ENCODE results near the gene YWHAG. TPM values are rescaled to one million over a fixed set of nuclear protein-coding genes. Genes with fewer than 3 reads are reported as not detected.
"Not testable (repeated sequence)": the region's sequence is repeated elsewhere in the genome, so short reads cannot be mapped to it uniquely, and the experiment has no call there.

YWHAG gene
- total and polyA plus RNA-seq, 4 donors: 72.6 to 669 (median 501) TPM

GRCh38 chr7:76395965-76396726, 37.4 kb upstream of the YWHAG start:
- Histone ChIP-seq H3K9me3 (ENCODE audit: control insufficient read depth, insufficient read depth, low read length) (no peaks in the 10 kb centered on the region), H3K27me3 (ENCODE audit: control insufficient read depth, insufficient read depth, low read length) (no peaks in the 10 kb centered on the region), H3K4me1 (ENCODE audit: control insufficient read depth, insufficient read depth, low read length) (peaks cover 29% of the 10 kb centered on the region), H3K36me3 (ENCODE audit: control insufficient read depth, insufficient read depth, low read length) (peaks cover 3% of the 10 kb centered on the region), H3K27ac (ENCODE audit: low read depth, low read length) (no peak overlapping the region), H3K4me3 (ENCODE audit: low read depth, low read length) (no peak overlapping the region)
- peak in 2 of 6 donors; percentile 43 to 60 for DNase-seq (ENCODE audit: low read depth in 4 of 6, low spot score in 6 of 6)
- 56% methylated on average over 6 of the region's 13 CpGs for WGBS (ENCODE audit: insufficient coverage)

GRCh38 chr7:76395605-76395964, 36.8 kb upstream of the YWHAG start:
- WGBS (ENCODE audit: insufficient coverage): 75% methylated on average over 7 of the region's 11 CpGs
- H3K4me1 ChIP-seq (ENCODE audit: control insufficient read depth, insufficient read depth, low read length): peaks cover 29% of the 10 kb centered on the region
- H3K27ac ChIP-seq (ENCODE audit: low read depth, low read length): not testable (repeated sequence)

DNA sequence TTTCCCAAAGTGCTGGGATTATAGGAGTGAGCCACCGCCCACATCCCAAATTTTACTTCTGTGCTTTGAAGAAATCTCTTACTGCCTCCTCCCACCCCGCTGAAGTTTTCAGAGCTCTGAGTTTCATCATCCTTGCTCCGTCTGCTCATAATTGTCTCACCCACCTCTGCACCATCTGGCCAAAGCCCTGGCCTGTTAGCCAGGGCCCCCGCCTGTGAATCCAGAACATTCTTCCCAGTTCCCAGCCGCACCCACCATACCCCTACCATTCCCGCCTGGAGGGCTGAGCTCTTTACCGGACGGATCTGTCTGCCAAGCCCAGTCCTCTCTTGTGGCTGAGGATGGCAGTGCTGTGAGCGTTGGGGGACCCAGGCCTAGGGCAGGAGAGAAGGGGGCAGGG, 36.2 kb upstream of the YWHAG start:
- H3K4me1 ChIP-seq (ENCODE audit: control insufficient read depth, insufficient read depth, low read length): peaks cover 29% of the 10 kb centered on the region
- H3K27ac ChIP-seq (ENCODE audit: low read depth, low read length): no peak overlapping the region
- H3K9me3 ChIP-seq (ENCODE audit: control insufficient read depth, insufficient read depth, low read length): no peaks in the 10 kb centered on the region
- H3K36me3 ChIP-seq (ENCODE audit: control insufficient read depth, insufficient read depth, low read length): peaks cover 2% of the 10 kb centered on the region
- H3K4me3 ChIP-seq (ENCODE audit: low read depth, low read length): no peak overlapping the region
- H3K27me3 ChIP-seq (ENCODE audit: control insufficient read depth, insufficient read depth, low read length): no peaks in the 10 kb centered on the region
- DNase-seq (ENCODE audit: low read depth in 4 of 6, low spot score in 6 of 6): no peak
- 95% methylated on average over 3 of the region's 9 CpGs for WGBS (ENCODE audit: insufficient coverage)

More at GRCh38 chr7:76395605-76395964, 36.8 kb upstream of the YWHAG start:
- not testable (repeated sequence) for H3K9me3 ChIP-seq (ENCODE audit: control insufficient read depth, insufficient read depth, low read length); H3K4me3 ChIP-seq (ENCODE audit: low read depth, low read length); H3K27me3 ChIP-seq (ENCODE audit: control insufficient read depth, insufficient read depth, low read length); DNase-seq (ENCODE audit: low read depth in 4 of 6, low spot score in 6 of 6); H3K36me3 ChIP-seq (ENCODE audit: control insufficient read depth, insufficient read depth, low read length)

GRCh38 chr7:76393116-76394031, 34.6 kb upstream of the YWHAG start:
- whole genome bisulfite sequencing (ENCODE audit: insufficient coverage): under 1% methylated on average over 89 of the region's 99 CpGs
- peak; percentile 80 to 97 (median 83) for DNase-seq (ENCODE audit: low read depth in 4 of 6, low spot score in 6 of 6)
- H3K9me3 ChIP-seq (ENCODE audit: control insufficient read depth, insufficient read depth, low read length): no peaks in the 10 kb centered on the region
- no peaks in the 10 kb centered on the region for H3K27me3 ChIP-seq (ENCODE audit: control insufficient read depth, insufficient read depth, low read length)
- H3K4me1 ChIP-seq (ENCODE audit: control insufficient read depth, insufficient read depth, low read length): peaks cover 40% of the 10 kb centered on the region
- peak overlapping the region; percentile 67 for H3K27ac ChIP-seq (ENCODE audit: low read depth, low read length)
- peaks cover 4% of the 10 kb centered on the region for H3K36me3 ChIP-seq (ENCODE audit: control insufficient read depth, insufficient read depth, low read length)
- H3K4me3 ChIP-seq (ENCODE audit: low read depth, low read length): peak overlapping the region; percentile 51

DNA sequence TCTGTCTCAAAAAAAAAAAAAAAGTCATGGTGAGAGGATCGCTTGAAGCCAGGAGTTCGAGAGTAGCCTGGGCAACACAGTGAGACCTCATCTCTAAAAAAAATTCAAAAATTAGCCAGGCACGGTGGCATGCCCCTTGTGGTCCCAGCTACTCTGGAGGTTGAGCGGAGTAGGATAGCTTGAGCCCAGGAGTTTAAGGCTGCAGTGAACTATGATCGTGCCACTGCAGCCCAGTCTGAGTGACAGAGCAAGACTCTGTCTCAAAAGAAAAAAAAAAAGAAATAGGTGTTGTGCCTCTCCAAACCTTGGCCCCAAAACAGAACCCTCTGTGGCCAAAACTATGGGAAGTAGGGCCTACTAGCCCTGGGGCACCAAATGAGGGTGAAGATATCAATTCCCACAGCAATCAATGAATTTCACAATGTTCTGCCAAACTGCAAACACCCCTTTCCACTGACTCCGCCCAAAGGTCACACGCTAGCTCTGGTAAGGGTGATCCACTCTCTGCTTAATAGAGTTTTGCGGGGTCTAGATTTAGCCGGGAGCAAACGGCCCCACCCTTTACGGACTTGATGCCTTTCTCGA, 33.8 kb upstream of the YWHAG start:
- no peak for DNase-seq (ENCODE audit: low read depth in 4 of 6, low spot score in 6 of 6)
- peaks cover 36% of the 10 kb centered on the region for H3K4me1 ChIP-seq (ENCODE audit: control insufficient read depth, insufficient read depth, low read length)
- H3K9me3 ChIP-seq (ENCODE audit: control insufficient read depth, insufficient read depth, low read length): no peaks in the 10 kb centered on the region
- H3K4me3 ChIP-seq (ENCODE audit: low read depth, low read length): peak overlapping the region; percentile 51
- H3K36me3 ChIP-seq (ENCODE audit: control insufficient read depth, insufficient read depth, low read length): peaks cover 4% of the 10 kb centered on the region
- peak overlapping the region; percentile 59 for H3K27ac ChIP-seq (ENCODE audit: low read depth, low read length)
- WGBS (ENCODE audit: insufficient coverage): 19% methylated on average over 8 of the region's 12 CpGs
- H3K27me3 ChIP-seq (ENCODE audit: control insufficient read depth, insufficient read depth, low read length): no peaks in the 10 kb centered on the region

- no peak for DNase-seq (ENCODE audit: low read depth in 4 of 6, low spot score in 6 of 6)
- WGBS (ENCODE audit: insufficient coverage): 91% methylated on average over 13 of the region's 13 CpGs
- Histone ChIP-seq H3K4me1 (ENCODE audit: control insufficient read depth, insufficient read depth, low read length) (peaks cover 25% of the 10 kb centered on the region), H3K4me3 (ENCODE audit: low read depth, low read length) (no peak overlapping the region), H3K27ac (ENCODE audit: low read depth, low read length) (no peak overlapping the region), H3K9me3 (ENCODE audit: control insufficient read depth, insufficient read depth, low read length) (no peaks in the 10 kb centered on the region), H3K36me3 (ENCODE audit: control insufficient read depth, insufficient read depth, low read length) (peaks cover 4% of the 10 kb centered on the region), H3K27me3 (ENCODE audit: control insufficient read depth, insufficient read depth, low read length) (no peaks in the 10 kb centered on the region)
Observed at GRCh38 chr7:76390092-76390491, 31.3 kb upstream of the YWHAG start.

DNA sequence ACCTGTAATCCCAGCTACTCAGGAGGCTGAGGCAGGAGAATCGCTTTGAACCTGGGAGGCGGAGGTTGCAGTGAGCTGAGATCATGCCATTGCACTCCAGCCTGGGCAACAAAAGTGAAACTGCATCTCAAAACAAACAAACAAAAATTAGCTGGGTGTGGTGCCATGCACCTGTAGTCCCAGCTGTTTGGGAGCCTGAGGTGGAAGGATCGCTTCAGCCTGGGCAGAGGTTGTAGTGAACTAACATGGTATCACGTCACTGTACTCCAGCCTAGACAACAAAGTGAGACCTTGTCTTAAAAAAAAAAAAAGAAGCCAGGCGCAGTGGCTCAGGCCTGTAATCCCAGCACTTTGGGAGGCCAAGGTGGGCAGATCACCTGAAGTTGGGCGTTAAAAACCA, 29.0 kb upstream of the YWHAG start:
- peaks cover 15% of the 10 kb centered on the region for H3K4me1 ChIP-seq (ENCODE audit: control insufficient read depth, insufficient read depth, low read length)
- not testable (repeated sequence) for H3K27me3 ChIP-seq (ENCODE audit: control insufficient read depth, insufficient read depth, low read length); DNase-seq (ENCODE audit: low read depth in 4 of 6, low spot score in 6 of 6); H3K36me3 ChIP-seq (ENCODE audit: control insufficient read depth, insufficient read depth, low read length); H3K9me3 ChIP-seq (ENCODE audit: control insufficient read depth, insufficient read depth, low read length); H3K4me3 ChIP-seq (ENCODE audit: low read depth, low read length); H3K27ac ChIP-seq (ENCODE audit: low read depth, low read length)
- WGBS (ENCODE audit: insufficient coverage): 95% methylated on average over 6 of the region's 6 CpGs

DNA sequence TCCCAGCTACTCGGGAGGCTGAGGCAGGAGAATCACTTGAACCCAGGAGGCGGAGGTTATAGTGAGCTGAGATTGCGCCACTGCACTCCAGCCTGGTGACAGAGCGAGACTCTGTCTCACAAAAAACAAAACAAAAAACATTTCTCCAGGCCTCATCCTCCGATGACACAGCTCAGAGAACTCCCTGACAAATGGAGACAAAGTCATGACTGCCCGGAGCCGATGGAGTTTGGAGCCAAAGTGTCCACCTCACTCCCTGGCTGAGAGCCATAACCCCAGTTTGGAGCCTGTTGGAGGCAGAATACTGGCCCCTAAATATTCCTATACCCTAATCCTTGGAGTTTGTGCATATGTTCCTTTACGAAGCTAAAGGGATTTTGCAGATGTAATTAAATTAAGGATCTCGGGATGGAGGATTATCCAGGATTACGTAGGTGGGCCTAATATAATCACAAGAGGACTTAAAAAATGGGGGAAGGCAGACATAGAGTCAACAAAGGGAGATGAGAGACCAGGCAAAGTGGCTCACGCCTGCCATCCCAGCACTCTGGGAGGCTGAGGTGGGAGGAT, 28.0 kb upstream of the YWHAG start:
- Histone ChIP-seq H3K9me3 (ENCODE audit: control insufficient read depth, insufficient read depth, low read length) (no peaks in the 10 kb centered on the region), H3K36me3 (ENCODE audit: control insufficient read depth, insufficient read depth, low read length) (peaks cover 4% of the 10 kb centered on the region), H3K4me3 (ENCODE audit: low read depth, low read length) (no peak overlapping the region), H3K4me1 (ENCODE audit: control insufficient read depth, insufficient read depth, low read length) (peaks cover 11% of the 10 kb centered on the region), H3K27me3 (ENCODE audit: control insufficient read depth, insufficient read depth, low read length) (no peaks in the 10 kb centered on the region), H3K27ac (ENCODE audit: low read depth, low read length) (no peak overlapping the region)
- DNase-seq (ENCODE audit: low read depth in 4 of 6, low spot score in 6 of 6): no peak
- 88% methylated on average over 8 of the region's 11 CpGs for WGBS (ENCODE audit: insufficient coverage)

- 51% methylated on average over 9 of the region's 13 CpGs for WGBS (ENCODE audit: insufficient coverage)
- Histone ChIP-seq H3K27me3 (ENCODE audit: control insufficient read depth, insufficient read depth, low read length) (no peaks in the 10 kb centered on the region), H3K4me1 (ENCODE audit: control insufficient read depth, insufficient read depth, low read length) (peaks cover 18% of the 10 kb centered on the region), H3K9me3 (ENCODE audit: control insufficient read depth, insufficient read depth, low read length) (no peaks in the 10 kb centered on the region), H3K36me3 (ENCODE audit: control insufficient read depth, insufficient read depth, low read length) (no peaks in the 10 kb centered on the region), H3K27ac (ENCODE audit: low read depth, low read length) (no peak overlapping the region), H3K4me3 (ENCODE audit: low read depth, low read length) (no peak overlapping the region)
- no peak for DNase-seq (ENCODE audit: low read depth in 4 of 6, low spot score in 6 of 6)
Observed at GRCh38 chr7:76383089-76383944, 24.5 kb upstream of the YWHAG start.

Data from spinal cord (tissue), 10 donors.